Measurements from ENCODE around the gene CEP131. TPM values are rescaled to one million over a fixed set of nuclear protein-coding genes. Genes with fewer than 3 reads are reported as not detected.

The CEP131 gene
- polyA plus RNA-seq, 2 of the 4 experiments (the other 2 are of a cell fraction): 3.3 to 11.5 TPM

DNA sequence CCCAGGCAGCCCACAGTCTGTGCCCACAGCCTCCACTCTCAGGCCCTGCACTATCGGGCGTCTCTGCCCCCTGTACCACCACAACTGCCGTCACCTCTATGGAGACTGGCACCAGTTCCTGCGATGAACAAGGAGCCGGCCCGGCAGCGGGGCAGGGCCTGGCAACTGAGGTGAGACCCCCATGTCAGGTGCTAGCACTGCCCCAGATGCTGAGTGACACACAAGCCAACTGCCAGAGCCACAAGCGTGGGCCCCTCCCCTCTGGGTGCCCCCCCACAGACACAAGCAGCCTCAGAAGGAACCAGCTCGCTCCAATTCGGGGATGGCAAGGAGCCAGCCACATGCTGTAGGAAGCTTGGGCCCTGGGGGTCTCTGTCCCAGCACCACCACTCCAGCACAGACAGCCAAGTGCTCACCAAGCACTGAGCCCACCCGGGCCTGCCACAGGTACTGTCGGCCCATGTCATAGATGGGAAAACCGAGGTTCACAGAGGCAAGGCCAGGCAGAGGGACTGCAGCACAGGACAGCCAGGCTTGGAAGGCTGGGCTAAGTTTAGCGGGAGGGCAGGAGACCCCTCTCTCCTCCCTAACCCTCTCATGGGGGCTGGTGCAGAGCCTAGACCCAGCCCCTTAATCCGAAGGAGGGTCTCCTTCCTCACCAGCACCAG, 58.9 kb downstream of the CEP131 start:
- Histone ChIP-seq H3K4me2 (no peak overlapping the region), H3K9me3 (no peaks in the 10 kb centered on the region), H3K4me3 (no peak overlapping the region), H3K27ac (no peak overlapping the region), H3K4me1 (peaks cover 6% of the 10 kb centered on the region; the same call in 2 of the 3 replicates)
- 78% methylated on average over 15 of the region's 15 CpGs for WGBS (ENCODE audit: missing lambda C conversion rate)
- no peak for ATAC-seq
- ChIA-PET POLR2A (no interaction called here), CTCF (interaction anchor here (1.1 to 3.1 kb wide), 6 partner anchors 9 to 321 kb away, joined by 3 to 18 read pairs (median 3); no protein-coding TSS in a partner anchor)
- no peak for FAIRE-seq
- TF ChIP-seq ZFP36 (IDR thresholded peaks at IDR 0.05; ENCODE audit: borderline replicate concordance, partially characterized antibody) (no peak), NPAS2 (CRISPR knock-in tag; IDR thresholded peaks at IDR 0.05; ENCODE audit: borderline replicate concordance) (no peak), JUNB (IDR thresholded peaks at IDR 0.05) (no peak)
- no peak for DNase-seq (ENCODE audit: low read depth in 1 of 2, low spot score in 1 of 2)

DNA sequence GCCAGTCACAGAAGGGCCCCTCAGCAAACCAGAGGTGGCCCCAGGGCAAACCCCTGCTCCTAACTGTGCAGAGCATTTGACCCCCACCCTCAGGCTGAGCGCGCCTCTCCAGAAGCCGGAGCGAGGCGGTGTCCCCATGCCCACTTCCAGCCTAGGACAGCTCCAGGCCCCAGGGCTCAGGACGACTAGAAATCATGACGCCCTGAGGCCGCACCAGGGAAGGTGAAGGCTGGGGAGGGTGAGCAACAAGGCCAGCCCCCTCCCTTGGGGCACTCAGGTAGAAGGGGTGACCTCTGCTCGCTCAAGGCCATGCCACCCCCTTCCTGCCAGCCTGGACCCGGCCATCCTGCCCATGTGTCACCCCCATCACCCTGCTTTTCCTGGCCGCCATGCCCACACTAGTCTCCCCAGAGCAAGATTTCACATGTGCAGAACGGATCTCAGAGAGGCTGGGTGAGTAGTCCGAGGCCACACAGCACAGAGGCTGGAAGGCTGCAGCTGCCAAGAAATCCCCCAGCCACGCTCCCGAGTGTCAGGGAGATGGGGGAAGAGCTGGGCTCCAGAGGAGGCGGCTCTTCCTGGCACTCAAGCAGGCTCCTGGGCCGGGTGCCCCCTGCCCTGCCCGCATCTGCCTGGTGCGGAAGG, 59.6 kb downstream of the CEP131 start:
- ATAC-seq (no peak), FAIRE-seq (no peak), DNase-seq (ENCODE audit: low read depth in 1 of 2, low spot score in 1 of 2) (no peak)
- ChIA-PET POLR2A (no interaction called here), CTCF (interaction anchor here (1.0 to 3.1 kb wide), 5 partner anchors 10 to 85 kb away, joined by 3 to 18 read pairs (median 3); no protein-coding TSS in a partner anchor)
- Histone ChIP-seq H3K9me3 (no peaks in the 10 kb centered on the region), H3K27ac (no peak overlapping the region), H3K4me2 (no peak overlapping the region), H3K4me1 (peaks cover 6% of the 10 kb centered on the region; the same call in 2 of the 3 replicates), H3K4me3 (no peak overlapping the region)
- TF ChIP-seq, protein P1, sequence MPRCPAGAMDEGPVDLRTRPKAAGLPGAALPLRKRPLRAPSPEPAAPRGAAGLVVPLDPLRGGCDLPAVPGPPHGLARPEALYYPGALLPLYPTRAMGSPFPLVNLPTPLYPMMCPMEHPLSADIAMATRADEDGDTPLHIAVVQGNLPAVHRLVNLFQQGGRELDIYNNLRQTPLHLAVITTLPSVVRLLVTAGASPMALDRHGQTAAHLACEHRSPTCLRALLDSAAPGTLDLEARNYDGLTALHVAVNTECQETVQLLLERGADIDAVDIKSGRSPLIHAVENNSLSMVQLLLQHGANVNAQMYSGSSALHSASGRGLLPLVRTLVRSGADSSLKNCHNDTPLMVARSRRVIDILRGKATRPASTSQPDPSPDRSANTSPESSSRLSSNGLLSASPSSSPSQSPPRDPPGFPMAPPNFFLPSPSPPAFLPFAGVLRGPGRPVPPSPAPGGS (IDR thresholded peaks at IDR 0.05): no peak
- TF ChIP-seq POLR2A (IDR thresholded peaks at IDR 0.05; ENCODE audit: low read length): no peak
- TF ChIP-seq ZNF302 (CRISPR knock-in tag; IDR thresholded peaks at IDR 0.05): no peak
- no peak for TF ChIP-seq BHLHE40 (IDR thresholded peaks at IDR 0.05; ENCODE audit: low read depth, low read length)
- peak; percentile 63 for TF ChIP-seq ZFP36 (IDR thresholded peaks at IDR 0.05; ENCODE audit: borderline replicate concordance, partially characterized antibody)
- TF ChIP-seq GATA3 (IDR thresholded peaks at IDR 0.05; ENCODE audit: borderline replicate concordance): no peak
- WGBS (ENCODE audit: missing lambda C conversion rate): 75% methylated on average over 19 of the region's 19 CpGs

DNA sequence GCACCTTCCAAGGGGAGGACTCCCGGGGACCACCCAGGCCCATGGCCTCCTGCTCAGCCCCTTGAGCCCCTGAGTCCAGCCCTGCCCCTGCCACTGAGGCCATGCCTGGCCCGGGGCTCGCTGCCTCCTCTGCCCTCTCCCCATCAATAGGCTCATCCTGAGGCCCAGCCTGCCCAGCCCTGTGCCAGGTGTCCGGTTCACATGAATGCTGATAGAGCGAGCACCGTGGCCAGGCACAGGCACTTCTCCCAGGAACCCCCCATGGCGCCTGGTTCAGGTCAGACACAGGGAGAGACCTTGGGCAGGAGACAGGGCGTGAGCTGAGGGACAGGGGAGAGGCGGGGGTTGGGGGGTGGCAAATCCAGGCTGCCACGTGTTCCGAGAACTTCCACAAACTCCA, 60.3 kb downstream of the CEP131 start:
- Histone ChIP-seq H3K4me1 (peaks cover 6% of the 10 kb centered on the region; the same call in 2 of the 3 replicates), H3K9me3 (no peaks in the 10 kb centered on the region), H3K4me3 (no peak overlapping the region), H3K27ac (no peak overlapping the region), H3K4me2 (no peak overlapping the region)
- ATAC-seq: no peak
- TF ChIP-seq, protein P1 (IDR thresholded peaks at IDR 0.05): no peak
- no peak for TF ChIP-seq MAZ (IDR thresholded peaks at IDR 0.05; ENCODE audit: borderline replicate concordance, low read depth, low read length)
- no peak for TF ChIP-seq HOXB13 (CRISPR knock-in tag; IDR thresholded peaks at IDR 0.05; ENCODE audit: low read depth)
- no peak for TF ChIP-seq RAD21 (conservative IDR thresholded peaks at IDR 0.05 in 1 of 2, IDR thresholded peaks at IDR 0.05 in 1 of 2)
- TF ChIP-seq HOXA7 (CRISPR knock-in tag; IDR thresholded peaks at IDR 0.05): no peak
- no peak for TF ChIP-seq RFX5 (IDR thresholded peaks at IDR 0.05)
- no peak for TF ChIP-seq ZC3H11A (IDR thresholded peaks at IDR 0.05)
- TF ChIP-seq POLR2AphosphoS2 (conservative IDR thresholded peaks at IDR 0.05; ENCODE audit: low read length): no peak
- no peak for TF ChIP-seq SREBF2 (IDR thresholded peaks at IDR 0.05)
- TF ChIP-seq, protein P2, sequence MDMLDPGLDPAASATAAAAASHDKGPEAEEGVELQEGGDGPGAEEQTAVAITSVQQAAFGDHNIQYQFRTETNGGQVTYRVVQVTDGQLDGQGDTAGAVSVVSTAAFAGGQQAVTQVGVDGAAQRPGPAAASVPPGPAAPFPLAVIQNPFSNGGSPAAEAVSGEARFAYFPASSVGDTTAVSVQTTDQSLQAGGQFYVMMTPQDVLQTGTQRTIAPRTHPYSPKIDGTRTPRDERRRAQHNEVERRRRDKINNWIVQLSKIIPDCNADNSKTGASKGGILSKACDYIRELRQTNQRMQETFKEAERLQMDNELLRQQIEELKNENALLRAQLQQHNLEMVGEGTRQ (IDR thresholded peaks at IDR 0.05): no peak
- TF ChIP-seq CBX2 (IDR thresholded peaks at IDR 0.05; ENCODE audit: borderline replicate concordance, low read depth): no peak
- no peak for TF ChIP-seq RNF2 (IDR thresholded peaks at IDR 0.05; ENCODE audit: borderline replicate concordance, low read depth)
- no peak for TF ChIP-seq CEBPB (IDR thresholded peaks at IDR 0.05)
- no peak for TF ChIP-seq TP53 (CRISPR knock-in tag; IDR thresholded peaks at IDR 0.05)
- TF ChIP-seq EP300 (IDR thresholded peaks at IDR 0.05): no peak
- TF ChIP-seq RCOR1 (IDR thresholded peaks at IDR 0.05; ENCODE audit: low read depth, low read length): no peak
- TF ChIP-seq ZFP36 (IDR thresholded peaks at IDR 0.05; ENCODE audit: borderline replicate concordance, partially characterized antibody): no peak
- no peak for FAIRE-seq
- no peak for DNase-seq (ENCODE audit: low read depth in 1 of 2, low spot score in 1 of 2)
- WGBS (ENCODE audit: missing lambda C conversion rate): 68% methylated on average over 11 of the region's 11 CpGs
- ChIA-PET POLR2A (no interaction called here), CTCF (interaction anchor here (1.0 to 2.0 kb wide), 4 partner anchors 18 to 86 kb away, joined by 3 to 7 read pairs (median 5); no protein-coding TSS in a partner anchor)

Measured in A549 (cell line).